GM19452 (cell line): ENCODE results near the gene TNFSF15.

Experiments used
- ATAC-seq: cut with Tn5 transposase; IDR thresholded peaks from one replicate; pipeline ENCODE4 v1.9.1; 2021; ENCODE audit not compliant: unreplicated experiment

Gene TNFSF15

GRCh38 chr9:114790521-114790920 lies 15.3 kb downstream of the TNFSF15 start:
- no peak for ATAC-seq

DNA sequence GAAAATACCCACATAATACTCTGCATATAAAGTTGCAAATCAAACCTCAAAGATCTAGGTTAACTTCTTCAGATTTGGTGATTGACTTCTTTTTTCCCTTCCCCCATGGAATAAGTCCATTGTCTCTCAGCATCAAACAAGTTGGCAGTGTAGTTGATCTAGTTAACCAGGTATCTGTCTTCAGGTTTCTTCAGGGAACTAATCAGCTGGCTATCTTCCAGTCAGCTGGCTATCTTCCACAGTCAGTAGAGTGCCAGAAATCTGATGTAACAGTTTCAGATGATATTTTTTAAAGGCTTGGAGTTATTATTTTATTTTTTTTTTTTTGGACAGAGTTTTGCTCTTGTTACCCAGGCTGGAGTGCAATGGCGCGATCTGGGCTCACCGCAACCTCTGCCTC lies 16.8 kb downstream of the TNFSF15 start:
- no peak for ATAC-seq

DNA sequence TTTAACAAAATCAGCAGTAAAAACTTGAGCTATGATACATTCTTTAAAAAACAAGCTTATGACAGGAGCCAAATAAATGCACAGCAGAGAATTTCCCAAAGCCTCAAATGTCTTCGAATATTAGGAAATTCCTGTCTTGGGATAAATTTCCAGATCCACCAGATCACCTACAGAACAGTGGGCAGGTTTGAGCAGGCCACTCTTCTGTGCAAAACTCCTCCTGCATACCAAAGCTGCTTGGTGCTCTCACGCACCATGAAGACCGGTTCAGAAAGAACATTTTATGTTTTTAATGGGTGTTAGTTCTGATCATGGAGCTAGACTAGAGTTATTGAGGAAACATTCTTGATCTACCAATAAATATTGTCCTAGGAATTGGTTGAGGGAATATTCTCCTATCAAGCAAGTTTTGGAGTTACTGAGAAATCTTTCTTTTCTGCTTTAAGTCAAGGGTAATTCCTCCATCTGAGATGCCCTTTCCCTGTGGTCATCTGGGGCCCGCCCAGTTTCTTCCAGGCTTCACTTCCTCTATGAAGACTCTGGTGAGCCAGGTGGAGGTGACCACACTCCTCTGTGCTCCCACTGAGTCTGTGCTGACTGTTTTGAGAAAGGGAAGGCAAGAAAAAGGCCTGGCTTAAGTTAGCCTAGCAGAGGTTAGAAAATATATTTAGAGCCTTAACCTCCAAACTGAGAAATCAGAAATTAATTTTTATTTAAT lies 17.9 kb downstream of the TNFSF15 start:
- ATAC-seq = no peak

GRCh38 chr9:114787214-114787613 lies 18.6 kb downstream of the TNFSF15 start:
- ATAC-seq = no peak

GRCh38 chr9:114785866-114786650 lies 19.8 kb downstream of the TNFSF15 start:
- ATAC-seq = no peak

DNA sequence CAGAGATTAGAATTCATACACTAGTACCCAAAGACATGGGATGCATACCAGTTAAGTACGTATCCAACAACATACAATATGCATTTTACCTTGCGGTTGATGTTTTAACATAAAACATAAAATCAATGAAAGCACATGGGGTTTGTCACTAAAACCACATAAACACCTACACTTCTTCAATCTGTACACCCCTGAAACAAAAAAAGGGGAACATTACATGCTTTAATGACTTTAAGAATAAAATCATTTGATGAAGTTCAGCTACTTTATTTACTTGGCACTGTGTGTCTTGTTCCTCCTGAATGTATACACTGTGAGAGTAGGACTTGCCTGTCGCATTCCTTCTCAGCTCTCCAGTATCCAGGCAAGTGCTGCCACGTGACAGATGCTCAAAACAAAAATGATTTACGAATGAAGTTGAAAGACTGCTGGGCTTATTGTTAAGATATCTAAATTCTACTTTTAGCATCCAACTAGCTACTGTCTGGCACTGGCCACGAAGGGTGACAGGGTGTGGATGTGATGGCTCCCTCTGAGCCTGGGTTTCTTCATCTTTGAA lies 21.0 kb downstream of the TNFSF15 start:
- no peak for ATAC-seq

DNA sequence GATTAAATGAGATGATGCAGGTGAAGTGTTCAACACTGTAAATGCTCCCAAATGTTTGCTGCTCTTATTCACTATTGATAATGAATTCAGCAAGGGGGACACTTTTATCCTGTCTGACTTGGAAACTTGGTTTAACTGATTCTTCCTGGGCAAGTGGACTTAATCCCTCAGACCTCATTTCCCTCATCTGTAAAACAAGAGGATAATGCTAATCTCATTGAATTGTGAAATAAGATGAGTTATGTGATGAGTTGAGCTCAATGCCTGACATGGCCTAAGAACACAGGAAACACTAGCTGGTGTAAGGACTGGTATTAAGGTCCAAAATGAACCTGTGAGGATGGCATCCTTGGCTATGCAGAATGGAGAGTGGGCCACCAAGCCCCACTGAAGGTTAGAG lies 23.3 kb downstream of the TNFSF15 start:
- ATAC-seq = no peak

- no peak for ATAC-seq
These were observed 26.4 kb downstream of the TNFSF15 start for GRCh38 chr9:114779352-114779845.

GRCh38 chr9:114777821-114778609 lies 27.8 kb downstream of the TNFSF15 start:
- ATAC-seq = no peak

GRCh38 chr9:114776683-114777399 lies 29.0 kb downstream of the TNFSF15 start:
- no peak for ATAC-seq

DNA sequence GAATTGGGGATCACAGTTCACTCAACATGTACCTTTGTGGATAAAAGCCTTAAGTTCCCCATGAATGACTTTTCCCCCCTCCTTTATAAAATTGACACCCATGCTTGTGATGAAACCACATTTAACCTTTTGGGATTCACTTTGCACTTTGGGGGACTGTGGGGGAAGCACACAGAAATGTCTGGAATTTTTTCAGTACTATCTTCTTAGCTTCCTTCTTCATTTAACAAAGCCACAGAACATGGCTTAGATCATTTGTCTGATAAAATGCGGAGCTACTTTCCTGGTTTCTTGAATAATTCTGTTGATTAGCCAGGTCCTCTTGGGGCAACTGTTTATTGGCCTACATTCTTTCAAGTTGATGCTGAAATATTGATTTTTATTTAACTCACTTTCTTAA lies 29.9 kb downstream of the TNFSF15 start:
- ATAC-seq = no peak

GRCh38 chr9:114775121-114775520 lies 30.7 kb downstream of the TNFSF15 start:
- no peak for ATAC-seq

DNA sequence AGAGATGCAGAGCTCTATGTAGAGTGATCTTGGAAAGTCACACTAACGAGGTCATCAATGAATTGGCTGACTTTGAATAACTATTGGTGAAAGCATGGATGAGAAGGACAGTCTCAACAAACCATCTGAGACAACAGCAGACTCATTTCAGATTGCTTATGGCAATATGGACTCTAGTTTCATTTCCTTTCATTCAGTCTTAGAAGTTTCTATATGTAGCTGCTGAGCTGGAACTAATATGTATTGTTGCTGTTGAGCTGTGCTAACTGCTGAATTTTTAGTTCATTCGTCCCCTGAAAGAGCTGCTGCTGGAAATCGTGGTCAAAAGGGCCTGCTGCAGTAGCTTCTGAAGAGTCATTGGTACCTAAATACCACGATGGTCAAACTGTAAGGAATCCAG lies 31.3 kb downstream of the TNFSF15 start:
- peak; percentile 60 for ATAC-seq

DNA sequence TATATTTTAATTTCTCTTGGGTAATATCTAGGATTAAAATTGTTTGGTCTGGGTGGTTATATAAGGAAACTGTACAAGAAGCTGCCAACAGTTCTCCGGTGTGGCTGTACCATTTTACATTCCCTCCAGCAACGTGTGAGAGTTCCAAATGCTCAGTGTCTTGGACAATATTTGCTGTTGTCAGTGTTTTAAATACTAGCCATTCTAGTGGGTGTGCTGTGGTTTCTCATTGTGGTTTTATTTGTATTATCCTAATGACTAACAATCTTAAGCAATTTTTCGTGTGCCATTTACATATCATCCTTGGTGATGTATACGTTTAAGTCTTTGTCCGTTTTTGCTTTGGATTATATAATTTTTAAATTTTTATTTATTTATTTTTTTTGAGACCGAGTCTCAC lies 34.0 kb downstream of the TNFSF15 start:
- ATAC-seq = no peak

GRCh38 chr9:114770991-114771390 lies 34.8 kb downstream of the TNFSF15 start:
- ATAC-seq = no peak

DNA sequence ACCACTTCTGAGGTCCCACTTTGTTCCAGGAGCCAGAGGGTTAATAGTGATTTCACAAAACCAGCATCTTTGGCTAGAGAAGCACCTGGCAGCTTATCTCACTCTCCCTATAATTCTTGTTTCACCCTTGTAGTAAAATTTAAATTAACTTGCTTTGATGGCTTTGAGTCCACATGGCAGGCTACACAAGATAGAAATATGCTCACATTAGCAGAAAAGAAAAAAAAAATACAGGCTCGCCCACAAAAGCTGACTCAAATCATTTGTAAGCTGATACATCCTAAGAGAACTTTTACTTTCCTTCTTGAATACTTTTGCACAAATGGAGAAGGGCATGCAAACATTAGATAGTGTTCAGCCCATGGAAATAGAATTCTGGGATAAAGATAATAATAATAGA lies 36.2 kb downstream of the TNFSF15 start:
- no peak for ATAC-seq

GRCh38 chr9:114763220-114763619 lies 42.6 kb downstream of the TNFSF15 start:
- no peak for ATAC-seq

DNA sequence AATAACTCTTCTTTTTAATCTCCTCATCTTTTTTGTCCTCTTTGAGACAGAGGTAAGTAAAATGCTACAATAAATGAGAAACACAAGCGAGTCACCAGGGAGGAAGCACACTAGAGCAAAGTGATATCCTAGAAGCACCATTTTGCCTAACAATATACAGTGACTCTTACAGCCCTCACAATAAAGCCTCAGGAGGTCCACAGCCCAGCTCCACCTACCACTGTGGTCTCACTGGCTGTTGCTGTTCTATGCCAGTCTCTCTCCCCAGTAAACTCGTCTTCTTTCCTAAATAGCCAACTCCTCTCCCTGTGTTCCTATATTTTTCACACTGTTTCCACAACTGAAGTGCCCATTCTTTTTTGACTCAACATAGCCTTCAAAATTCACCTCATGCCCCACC lies 44.3 kb downstream of the TNFSF15 start:
- ATAC-seq = no peak

DNA sequence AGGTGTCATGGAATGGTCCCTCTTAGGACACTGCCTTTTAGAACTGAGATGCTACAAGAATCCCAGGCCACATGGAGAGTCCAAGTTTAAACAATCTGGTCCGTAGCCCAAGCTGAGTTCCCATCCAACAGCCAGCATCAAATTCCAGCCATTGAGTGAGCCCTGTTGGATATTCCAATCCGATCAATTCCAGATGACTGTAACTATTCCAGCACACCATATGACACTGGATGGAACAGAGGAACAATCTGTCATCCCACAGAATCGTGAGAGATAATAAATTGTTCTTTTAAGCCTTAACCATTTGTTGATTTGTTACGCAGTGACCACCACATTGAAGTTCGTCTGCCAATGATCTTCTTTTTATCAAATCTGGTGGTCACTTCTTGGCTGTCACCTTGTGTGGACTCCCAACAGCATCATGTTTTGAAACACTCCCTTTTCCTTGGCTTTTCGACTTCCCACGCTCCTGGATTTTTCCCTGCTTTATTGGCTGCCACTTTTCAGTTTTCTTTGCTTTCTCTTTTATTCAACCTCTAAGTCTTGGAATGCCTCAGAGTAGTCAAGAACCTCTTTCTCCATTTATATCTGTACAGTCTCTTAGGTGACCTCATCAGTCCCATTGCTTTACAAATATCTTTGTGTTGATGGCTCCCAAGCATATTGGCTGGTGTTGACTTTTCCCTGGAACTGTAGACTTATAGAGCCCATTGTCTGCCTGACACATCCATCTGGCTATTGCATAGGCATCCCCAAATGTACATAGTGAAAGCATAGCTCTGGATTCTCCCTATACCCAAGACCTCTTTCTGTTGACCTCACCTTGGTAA lies 46.1 kb downstream of the TNFSF15 start:
- ATAC-seq = no peak

- ATAC-seq = no peak
These were observed 47.9 kb downstream of the TNFSF15 start for GRCh38 chr9:114757984-114758383.
